ENCODE results near the gene SIRT7.
A peak's percentile ranks its signal among the peaks of the same experiment; 100 is the strongest.
"Not testable (repeated sequence)": the region's sequence is repeated elsewhere in the genome, so short reads cannot be mapped to it uniquely, and the experiment has no call there.

Gene SIRT7

DNA sequence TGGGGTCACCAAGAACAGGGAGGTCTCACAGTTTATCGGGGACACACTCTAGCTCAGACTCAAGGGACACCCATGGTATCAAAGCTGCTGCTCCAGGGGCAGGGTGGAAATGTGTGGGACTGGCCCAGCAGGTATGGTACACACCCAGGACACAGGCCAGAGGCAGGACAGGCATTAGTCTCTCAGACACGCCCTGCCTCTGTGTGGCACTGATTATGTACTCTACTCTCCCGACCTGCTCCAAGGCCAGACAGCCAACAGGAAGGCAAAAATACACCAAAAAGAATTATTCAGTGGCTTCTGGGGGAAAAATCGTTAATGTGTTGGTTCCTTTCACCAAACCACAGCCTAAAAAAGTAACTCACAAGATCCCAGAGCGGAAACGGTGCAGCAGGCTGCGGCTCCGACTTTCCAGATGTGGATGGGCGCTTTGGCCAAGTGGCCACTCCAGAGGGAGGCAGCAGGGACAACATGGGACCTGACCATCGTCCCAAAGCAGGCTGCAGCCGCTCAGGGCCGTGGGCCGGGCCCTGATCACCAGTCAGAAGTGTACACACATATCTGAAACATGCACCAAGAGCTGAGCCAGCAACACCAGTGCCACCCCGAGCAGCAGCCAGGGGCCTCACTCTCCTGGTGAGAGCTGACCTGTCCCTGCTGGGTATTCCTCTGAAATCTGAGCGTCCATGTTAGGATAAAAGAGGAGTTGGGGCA lies 1.0 kb upstream of the SIRT7 start:
- DNase-seq, result no peak

DNA sequence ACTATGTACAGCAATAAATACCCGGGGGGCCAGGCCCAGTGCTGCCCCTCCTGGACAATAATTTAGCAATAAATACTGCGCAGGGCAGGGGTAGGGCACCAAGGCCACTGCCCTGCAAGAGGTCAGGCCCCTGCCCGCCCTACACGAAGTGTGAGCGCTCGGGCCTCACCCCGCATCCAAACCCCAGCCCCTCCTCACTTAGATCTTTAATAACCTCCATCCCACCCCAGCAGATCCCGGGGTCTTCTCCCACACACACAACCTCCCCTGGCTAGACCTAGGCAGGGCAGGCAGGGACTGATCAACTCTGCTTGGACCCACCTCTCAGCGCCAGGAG lies 325 bp upstream of the SIRT7 start:
- not testable (repeated sequence) for DNase-seq

DNA sequence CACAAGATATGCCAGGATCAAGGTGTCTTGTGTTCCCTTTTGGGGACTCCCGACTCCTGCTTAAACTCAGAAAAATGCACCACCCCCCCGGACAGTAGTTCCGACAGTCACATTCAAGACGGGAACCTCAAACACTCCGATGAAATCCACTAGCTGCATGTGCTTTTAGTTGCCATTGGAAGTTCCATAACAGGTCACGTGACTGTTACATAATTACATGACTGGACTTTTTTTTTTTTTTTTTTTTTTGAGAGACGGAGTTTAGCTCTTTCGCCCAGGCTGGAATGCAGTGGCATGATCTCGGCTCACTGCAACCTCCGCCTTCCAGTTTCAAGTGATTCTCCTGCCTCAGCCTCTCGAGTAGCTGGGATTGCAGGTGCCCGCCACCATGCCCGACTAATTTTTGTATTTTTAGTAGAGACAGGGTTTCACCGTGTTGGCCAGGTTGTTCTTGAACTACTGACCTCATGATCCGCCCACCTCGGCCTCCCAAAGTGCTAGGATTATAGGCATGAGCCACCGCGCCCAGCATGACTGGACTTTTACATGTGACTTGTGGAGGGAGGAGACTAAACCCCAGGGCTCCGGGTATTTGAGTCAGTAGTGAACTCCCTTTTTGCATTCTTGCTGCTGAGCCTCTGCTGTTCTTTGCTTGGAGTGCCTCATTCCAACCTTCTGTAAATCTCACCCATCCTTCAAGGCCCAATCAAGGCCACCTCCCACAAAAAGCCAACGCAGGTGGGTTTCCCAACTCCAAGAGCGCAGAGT lies 1.6 kb downstream of the SIRT7 start:
- no peak for DNase-seq

DNA sequence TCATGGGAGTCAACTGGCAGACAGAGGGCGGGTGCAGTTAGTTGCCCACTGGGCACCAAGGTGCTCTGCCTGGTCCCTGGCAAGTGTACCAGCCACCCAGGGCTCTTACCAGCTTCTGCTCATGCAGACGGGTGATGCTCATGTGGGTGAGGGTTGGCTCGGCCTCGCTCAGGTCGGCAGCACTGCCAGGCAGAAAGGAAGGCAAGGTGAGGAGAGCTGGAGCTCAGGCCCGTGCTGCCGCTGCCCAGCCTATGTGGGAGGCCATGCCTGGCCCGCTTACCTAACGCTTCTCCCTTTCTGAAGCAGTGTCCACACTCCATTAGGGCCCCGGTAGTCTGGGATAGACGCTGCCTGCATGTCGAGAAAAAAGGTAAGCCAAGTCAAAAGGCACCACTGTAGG lies 2.6 kb downstream of the SIRT7 start:
- DNase-seq, result no peak

DNA sequence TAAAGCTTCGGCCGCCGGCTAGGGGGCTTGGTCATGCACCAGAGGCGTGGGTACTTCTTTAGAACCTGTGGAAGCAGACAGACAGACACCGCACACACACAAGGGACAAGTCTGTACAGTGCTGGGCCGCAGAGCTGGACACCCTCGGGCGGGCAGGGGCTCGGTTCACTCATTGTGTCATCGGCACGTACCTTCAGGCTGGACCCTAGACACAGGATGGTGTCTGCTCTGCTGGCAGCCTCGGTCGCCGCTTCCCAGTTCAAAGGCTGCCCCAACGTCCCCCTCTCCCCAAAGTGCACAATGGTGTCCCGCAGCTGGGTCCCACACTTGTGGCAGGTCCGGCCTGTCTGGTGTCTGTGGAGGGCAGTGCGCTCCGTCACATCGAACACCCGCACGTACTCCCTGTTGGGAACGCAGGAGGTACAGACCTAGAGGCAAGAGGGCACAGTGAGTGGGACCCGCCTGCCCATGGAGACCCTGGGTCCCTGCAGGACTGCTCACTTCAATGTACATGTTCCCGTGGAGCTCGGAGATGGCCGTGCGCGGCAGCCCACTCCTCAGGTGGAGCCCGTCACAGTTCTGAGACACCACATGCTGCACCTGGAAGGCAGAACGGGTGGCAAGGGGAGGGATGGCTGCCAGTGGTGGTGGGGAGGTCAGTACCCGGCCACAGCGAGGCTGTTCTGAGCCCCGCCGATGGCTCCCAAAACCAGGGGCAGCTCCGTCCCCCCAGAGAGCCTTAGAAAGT lies 3.7 kb downstream of the SIRT7 start:
- DNase-seq, result no peak

DNA sequence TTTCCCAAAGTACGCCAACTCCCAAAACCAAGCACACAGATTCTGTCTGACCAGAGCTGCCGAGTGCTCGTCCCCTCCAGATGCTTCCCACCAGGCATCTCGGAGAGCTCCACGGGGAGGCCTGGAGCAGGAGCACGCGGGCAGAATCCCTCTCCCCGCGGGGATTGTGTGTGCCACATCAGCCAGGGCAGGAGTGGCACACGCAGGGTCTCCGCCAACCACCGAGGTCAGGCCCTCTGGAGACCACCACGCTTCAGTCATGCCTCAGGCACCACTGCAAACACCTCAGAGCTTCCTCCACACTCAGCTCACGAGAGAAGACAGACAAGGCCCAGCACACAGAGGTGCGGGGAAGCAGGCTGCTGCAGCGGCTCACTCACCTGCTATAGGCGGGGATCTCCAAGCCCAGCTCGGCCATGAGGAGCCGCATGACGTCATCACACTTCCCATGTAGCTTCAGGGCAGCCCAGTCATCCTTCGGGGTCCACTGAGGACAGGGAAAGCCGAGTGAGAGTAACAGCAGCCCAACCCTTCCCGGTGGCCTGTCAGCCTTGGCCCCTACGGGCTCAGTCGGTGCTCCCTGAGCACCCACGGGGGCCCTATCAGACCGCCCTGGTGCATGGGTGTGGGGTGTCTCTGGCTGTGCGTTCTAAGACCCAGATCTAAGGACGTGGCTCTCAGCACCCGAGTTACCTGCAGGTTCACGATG lies 4.4 kb downstream of the SIRT7 start:
- no peak for DNase-seq

DNA sequence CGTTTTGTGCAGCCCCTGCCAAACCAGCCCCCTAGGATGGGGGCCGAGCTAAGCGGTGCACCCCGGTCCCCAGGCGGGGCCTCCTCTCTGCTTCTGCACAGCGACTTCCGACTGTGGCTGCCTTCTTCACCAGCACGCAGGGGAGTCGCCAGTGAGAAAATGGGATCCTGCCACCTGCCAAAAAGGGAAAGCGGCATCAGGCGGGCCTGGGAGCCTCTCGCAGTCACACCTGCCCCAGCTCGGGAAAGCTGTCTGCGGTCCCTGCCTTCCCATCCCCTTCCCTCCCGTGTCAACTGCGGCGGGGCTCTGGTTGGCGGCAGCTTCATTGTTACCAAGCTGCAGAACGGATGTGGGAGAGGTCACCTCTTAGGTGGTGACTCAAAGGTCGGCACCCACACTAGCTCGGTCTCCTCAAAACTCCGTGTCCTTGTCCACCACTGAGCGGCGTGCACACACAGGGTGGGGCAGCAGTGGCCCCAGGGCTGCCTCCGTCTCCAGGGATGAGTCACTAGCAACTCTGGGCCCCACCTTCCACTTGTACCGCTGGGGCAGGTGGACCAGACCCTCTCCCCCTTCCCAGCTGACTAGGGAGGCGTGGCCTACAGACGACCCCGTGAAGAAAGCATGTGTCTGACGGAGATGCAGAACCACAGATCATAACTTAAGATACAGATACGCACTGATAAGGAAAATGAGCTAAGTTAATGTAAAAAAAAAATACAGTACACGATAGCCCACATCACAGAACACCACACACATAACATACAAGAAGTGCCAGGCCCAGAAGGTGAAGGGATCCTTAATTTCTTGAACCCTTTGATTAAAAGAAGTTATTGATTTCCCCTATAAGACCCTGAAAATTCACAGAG lies 5.3 kb downstream of the SIRT7 start:
- no peak for DNase-seq

DNA sequence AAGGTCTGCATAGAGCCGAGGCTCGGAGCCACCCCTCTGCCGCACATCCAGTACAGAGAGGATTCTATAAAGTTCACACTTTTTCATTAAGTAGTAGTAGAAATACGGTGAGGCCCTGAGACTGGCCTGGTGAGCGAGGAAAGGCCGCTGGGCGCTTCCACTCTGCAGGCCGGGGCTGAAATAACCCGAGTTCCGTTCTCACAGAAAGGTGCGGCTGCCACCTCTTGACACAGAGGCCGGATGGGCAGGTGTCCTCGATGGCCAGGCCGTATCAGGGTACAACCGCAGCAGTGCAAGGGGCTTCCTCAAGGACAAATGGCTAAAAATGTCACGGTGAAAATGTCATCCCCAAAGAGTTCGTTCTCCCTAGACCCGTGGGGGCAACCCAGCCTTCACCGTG lies 6.0 kb downstream of the SIRT7 start:
- no peak for DNase-seq

DNA sequence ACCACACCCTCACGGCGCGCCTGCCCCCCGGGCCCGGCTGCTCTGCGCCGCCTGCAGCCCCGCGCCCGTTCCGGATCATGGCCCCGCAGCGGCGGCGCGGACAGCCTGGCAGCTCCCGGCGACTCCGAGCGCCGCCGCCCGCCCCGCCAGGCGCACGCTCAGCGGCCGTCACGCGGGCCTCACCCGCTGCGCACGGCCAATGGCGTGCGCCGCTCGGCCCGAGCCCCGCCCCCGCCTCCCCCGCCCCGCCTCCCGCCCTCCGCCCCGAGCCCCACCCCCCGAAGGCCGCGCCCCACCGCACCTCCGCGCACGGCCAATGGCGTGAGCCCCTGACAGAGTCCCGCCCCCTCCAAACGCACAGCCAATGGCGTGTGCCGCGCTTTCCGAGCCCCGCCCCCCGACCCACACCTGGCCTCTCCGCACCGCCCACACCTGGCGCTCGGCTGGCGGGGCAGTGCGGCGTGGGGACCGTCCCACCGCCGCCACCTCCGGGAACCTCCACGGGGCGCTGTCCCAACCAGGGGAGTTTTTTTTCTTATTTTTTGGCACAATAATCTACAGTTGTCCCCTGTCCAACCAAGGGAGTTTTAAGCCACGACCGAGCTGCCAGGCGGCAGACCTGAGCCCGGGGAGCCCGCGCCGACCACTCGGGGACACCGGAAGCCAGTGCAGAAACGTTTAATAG lies 6.6 kb downstream of the SIRT7 start, which contains the start of gene PCYT2:
TSS of gene PCYT2 (minus strand) at position 123 of the 685 bp plus-strand sequence. CDS start at position 79, 44 bp downstream.
- DNase-seq, result peak; percentile 94 to 97

DNA sequence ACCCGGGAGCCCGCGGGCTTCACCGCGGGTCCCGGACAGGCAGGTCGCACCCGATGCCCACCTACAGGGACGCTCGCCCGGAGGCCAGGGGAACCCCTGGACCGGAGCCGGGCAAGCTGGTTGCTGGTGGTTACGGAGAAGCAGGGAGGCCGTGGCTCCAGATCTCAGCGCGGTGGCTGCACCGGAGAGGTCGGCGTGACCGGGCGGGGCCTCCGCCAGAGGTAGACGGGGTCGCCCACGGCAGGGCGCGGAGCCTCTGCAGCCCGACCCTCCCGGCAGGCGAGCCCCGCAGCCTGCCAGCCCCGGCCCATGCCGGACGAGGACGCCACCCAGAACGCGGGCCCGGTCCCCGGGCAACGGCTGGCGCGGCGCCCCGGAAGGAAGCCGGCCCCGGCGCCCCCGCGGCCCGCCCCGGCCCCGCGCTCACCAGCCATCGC lies 7.1 kb downstream of the SIRT7 start:
- peak in 1 of 2 donors; percentile 33 for DNase-seq

DNA sequence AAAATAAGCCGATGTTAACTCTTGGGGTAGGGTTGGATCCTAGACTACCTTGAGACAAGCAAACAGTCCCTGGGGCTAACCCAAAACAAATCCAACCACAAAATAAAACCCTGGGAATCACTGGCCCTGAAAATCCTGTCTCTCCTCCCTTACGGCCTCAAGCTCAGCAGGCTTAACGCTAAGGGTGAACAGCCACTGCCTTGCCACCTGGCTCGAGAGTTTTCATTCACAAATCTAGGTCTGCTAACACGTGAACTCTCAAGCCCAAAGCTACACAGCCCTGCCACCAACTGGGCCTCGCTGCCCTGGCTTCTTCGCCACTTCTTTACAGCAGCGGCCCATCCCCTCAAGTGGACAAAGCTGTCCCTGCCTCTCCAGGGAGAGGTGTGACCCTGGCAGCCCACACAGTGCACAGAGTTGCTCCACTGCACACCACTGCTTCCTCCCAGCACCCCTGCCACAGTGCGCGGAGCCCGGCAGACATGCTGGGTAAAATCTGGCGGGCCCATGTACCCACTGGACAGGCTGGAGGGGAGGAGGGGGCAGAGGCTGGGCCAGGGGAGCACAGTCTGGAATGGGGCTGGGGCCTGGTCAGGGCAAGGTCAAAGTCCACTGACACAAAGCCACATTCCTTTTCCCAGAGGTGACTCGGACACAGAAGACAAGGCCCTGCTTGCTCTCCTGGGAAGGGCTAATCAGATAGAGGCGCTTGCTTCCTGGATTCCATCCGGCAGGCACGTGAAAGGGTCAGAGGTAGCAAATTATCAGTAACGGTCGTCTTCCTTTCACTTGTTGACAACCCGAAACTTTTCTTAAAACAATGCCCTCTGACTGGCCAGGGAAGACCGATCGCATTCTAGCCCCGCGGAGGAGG lies 7.8 kb downstream of the SIRT7 start:
- no peak for DNase-seq

DNA sequence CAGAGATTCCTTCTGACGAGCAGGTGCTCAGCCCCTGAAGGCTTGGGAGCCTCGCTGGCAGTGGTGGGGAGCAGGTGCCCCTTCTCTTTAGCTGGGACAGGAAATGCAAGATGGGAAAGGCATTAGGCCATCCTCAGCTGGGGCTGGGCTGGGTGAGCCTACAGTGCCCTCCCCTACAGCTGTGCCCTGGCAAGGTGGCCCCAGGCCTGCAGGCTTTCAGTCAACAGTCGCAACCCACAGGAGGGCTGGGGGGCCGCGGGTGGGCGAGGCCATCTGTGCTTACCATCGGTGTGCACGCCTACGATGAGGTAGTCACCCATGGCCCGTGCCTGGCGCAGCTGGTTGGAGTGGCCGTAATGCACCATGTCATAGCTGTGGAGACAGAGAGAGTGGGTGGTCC lies 8.7 kb downstream of the SIRT7 start:
- no peak for DNase-seq

DNA sequence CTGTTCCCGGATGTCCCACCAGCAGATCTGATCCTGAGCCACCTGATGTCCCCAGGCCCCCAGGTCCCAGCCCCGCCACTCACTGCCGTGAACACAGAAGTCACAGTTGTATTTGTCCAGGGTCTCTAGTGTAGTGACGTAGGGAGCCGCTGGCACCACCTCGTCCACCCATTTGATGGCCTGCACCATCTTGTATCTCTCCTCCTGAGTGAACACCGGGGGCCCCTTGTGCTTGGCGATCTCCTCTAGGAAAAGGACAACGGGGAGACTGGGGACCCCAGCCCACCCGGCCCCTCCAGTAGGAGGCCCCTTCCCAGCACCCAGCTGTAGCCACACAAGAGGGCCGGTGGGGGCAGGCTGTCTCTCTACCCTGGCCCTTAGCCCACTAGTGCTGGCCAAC lies 9.2 kb downstream of the SIRT7 start:
- DNase-seq, result no peak

DNA sequence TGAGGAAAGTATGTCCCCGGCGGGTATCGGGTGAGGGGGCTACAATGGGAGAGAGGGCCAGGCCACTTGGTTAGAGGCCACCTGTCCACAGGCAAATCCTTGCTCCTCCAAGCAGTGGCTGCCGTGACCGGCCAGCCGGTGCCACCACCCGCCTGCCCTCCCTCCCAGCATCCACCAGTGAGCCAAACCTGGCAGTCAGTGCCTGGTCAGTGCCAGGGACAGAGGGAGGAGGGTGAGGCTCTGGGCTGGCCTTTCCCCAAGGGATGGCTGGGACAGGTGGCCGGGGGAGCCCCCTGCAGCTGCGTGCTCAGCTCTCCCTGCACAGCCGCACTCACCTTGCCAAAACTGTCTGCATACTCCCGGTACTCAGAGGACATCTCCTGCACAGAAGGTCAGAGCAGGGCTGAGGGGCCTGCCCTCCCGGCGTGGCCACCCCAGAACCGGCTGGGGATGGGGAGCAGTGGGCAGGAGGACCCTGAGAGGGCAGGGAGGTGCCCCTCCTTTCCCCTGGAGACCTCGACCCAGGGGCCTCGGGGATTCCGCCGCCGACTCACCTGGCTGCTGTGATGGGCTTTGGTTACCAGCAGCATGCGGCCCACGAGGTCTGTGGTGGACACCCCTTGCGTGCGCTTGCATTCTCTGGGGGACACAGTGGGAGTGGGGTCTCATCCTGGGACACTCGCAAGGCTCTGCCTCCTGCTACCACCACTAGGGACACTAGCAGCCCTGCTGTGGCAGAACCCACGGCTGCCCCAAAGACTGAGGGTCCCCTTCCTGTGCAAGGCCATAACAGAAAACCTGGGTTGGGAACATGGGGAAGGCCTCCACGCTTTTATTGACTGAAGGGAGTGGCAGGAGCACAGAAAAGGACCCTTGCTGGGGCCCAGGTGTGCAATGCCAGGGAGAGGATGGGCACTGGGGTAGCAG lies 10.5 kb downstream of the SIRT7 start:
- no peak for DNase-seq

DNA sequence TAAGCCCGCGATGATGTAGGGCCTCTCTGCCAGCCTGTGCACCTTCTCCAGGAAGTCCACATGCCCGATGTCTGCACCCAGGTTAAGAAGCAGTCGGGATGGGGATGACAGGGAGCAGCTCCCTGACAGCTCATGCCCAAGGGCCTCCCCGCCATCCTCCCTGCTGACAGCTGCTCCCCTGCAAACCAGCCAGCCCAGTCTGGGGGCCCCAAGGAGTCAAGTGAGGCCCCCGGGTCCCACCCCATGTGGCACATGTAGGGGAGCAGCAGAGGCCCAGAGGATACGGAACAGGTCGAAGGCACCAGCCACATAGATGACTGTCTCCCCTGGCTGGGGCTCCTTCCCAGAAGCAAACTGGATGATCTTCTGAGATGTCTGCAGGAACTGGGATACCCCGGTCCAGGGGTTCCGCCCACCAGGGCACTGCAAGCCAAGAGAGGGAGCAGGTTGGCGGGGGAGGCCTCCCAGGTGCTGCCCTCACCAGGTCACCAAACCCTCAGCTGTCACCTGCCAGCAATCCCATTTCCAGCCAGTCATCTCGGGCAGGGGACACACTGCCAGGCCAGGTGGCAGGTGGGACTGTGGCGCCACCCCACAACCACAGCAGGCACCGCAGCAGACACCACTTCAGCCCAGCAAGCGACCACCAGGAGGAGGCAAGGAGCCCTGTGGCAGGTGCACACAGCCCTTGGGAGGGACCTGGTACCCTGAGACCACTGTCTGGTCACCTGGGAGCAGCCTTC lies 11.3 kb downstream of the SIRT7 start:
- no peak for DNase-seq

DNA sequence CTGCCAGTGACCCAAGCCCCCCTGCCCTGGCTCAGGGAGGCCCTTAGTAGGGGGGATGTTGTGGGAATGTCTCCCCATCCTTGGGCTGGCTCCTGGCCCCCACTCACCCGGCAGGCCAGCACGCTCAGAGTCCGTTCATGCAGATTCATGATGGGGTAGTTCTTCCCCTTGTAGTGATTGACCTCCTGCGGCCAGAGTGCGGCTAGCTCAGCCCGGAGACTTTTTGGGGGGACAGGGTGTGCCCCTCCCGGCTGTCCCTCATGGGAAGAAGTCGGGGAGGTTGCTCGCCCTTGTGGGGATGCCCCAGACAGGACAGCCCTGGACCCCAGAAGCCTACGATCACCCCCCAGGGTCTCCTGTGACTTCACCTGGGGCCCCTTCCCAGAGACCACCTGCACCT lies 12.0 kb downstream of the SIRT7 start:
- DNase-seq, result no peak

DNA sequence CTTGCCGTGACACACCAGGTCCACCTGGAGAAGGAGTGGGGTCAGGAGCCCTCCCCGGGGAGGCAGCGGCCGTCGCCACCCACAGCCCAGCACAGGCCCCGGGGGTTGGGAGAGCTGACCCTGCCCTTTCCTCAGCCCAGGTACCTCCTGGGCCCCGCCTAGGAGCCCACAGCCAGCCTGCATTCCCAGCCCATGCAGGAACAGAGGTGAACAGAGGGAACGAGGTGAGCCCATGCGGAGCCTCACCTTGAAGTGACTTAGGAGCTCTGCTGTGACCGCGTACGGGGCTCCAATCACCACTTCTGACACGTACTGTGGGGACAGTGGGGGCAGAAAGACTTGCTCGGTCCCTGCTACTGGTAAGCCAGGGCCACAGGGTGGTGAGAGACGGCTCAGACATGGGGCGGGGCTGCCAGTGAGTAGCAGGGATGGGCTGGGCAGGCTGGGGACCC lies 12.5 kb downstream of the SIRT7 start:
- no peak for DNase-seq

All from activated CD4-positive, alpha-beta T cell treated with anti-CD3 and anti-CD28 coated beads for 4 hours (primary cell).